ENCODE results near the gene HACL1. TPM values are rescaled to one million over a fixed set of nuclear protein-coding genes. Genes with fewer than 3 reads are reported as not detected.

The HACL1 gene
- total RNA-seq, 4 donors from 2014 or later = 22.5 to 50.1 (median 33.0) TPM

- Histone ChIP-seq H3K4me3 (no peak overlapping the region), H3K9me3 (no peaks in the 10 kb centered on the region), H3K36me3 (peaks cover 0 to 19% (median 0%) of the 10 kb centered on the region in 3 donors), H3K27me3 (no peaks in the 10 kb centered on the region), H3K4me1 (peaks cover 0 to 18% (median 11%) of the 10 kb centered on the region in 4 donors), H3K27ac (peak overlapping the region in 1 of 4 donors; percentile 70)
- TF ChIP-seq CTCF (IDR thresholded peaks at IDR 0.05) = no peak
- no peak for TF ChIP-seq POLR2A (IDR thresholded peaks at IDR 0.05)
- DNase-seq = no peak
Observed at GRCh38 chr3:15645740-15646501, 44.6 kb upstream of the HACL1 start.

- peak overlapping the region in 1 of 4 donors; percentile 70 for H3K27ac ChIP-seq
- H3K4me3 ChIP-seq = no peak overlapping the region
- no peak for TF ChIP-seq CTCF (IDR thresholded peaks at IDR 0.05)
- TF ChIP-seq POLR2A (IDR thresholded peaks at IDR 0.05) = no peak
- no peaks in the 10 kb centered on the region for H3K27me3 ChIP-seq
- H3K9me3 ChIP-seq = no peaks in the 10 kb centered on the region
- peaks cover 0 to 19% (median 0%) of the 10 kb centered on the region in 3 donors for H3K36me3 ChIP-seq
- DNase-seq = no peak
- peaks cover 0 to 18% (median 11%) of the 10 kb centered on the region in 4 donors for H3K4me1 ChIP-seq
Observed at GRCh38 chr3:15645246-15645645, 43.9 kb upstream of the HACL1 start.

GRCh38 chr3:15638891-15639262 lies 37.5 kb upstream of the HACL1 start:
- DNase-seq = no peak
- no peak for TF ChIP-seq POLR2A (IDR thresholded peaks at IDR 0.05)
- peak overlapping the region in 1 of 4 donors; percentile 68 for H3K27ac ChIP-seq
- H3K36me3 ChIP-seq = peaks cover 0 to 8% (median 0%) of the 10 kb centered on the region in 3 donors
- H3K4me3 ChIP-seq = no peak overlapping the region
- no peaks in the 10 kb centered on the region for H3K27me3 ChIP-seq
- H3K4me1 ChIP-seq = peaks cover 0 to 7% (median 0%) of the 10 kb centered on the region in 4 donors
- H3K9me3 ChIP-seq = no peaks in the 10 kb centered on the region

- H3K27ac ChIP-seq = peak overlapping the region in 1 of 4 donors; percentile 68
Observed at GRCh38 chr3:15638193-15638890, 37.0 kb upstream of the HACL1 start.

GRCh38 chr3:15637131-15637951 lies 36.0 kb upstream of the HACL1 start:
- Histone ChIP-seq H3K9me3 (no peaks in the 10 kb centered on the region), H3K4me3 (no peak overlapping the region), H3K4me1 (peaks cover 0 to 7% (median 0%) of the 10 kb centered on the region in 4 donors), H3K27ac (peak overlapping the region in 1 of 4 donors; percentile 68), H3K36me3 (peaks cover 0 to 6% (median 0%) of the 10 kb centered on the region in 3 donors), H3K27me3 (no peaks in the 10 kb centered on the region)
- DNase-seq = no peak
- TF ChIP-seq CTCF (IDR thresholded peaks at IDR 0.05) = no peak

More at GRCh38 chr3:15638193-15638890, 37.0 kb upstream of the HACL1 start:
- Histone ChIP-seq H3K36me3 (peaks cover 0 to 8% (median 0%) of the 10 kb centered on the region in 3 donors), H3K27me3 (no peaks in the 10 kb centered on the region), H3K4me3 (no peak overlapping the region), H3K4me1 (peaks cover 0 to 7% (median 0%) of the 10 kb centered on the region in 4 donors), H3K9me3 (no peaks in the 10 kb centered on the region)
- TF ChIP-seq POLR2A (IDR thresholded peaks at IDR 0.05) (no peak), CTCF (IDR thresholded peaks at IDR 0.05) (no peak)
- DNase-seq = no peak
